ENCODE data around the gene LSM14A.

LSM14A gene

DNA sequence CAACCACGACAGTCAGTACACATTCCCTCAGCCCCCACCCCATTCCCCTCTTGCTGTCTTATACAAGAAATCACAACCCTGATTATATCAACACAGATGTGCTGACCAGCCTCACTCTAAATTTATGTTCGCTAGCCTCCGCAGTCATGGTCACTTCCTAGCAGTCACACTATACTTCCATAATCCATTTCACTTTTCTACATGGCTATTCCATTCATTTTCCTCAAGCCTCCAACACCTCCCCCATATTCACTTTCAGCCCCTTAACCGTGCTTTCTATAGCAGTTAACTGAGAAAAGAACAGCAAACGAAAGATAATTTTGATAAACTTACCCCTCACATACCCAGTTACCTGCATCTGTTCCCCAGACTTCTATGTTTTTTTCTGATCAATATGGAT is 8.4 kb downstream of the LSM14A start:
- Histone ChIP-seq H3K4me1 (peaks cover 35 to 86% (median 57%) of the 10 kb centered on the region in 10 experiments), H4K20me1 (peaks cover 100% of the 10 kb centered on the region in 11 experiments), H3K4me2 (peak overlapping the region in 5 of 11 experiments; percentile 40 to 58 (median 43); a peak in 9 of 22 replicates), H3K4me3 (no peak overlapping the region), H3K36me3 (peaks cover 22 to 94% (median 67%) of the 10 kb centered on the region in 11 experiments), H3K9me3 (replicated peaks in 1 of 11) (no peaks in the 10 kb centered on the region), H3K27ac (no peak overlapping the region), H3K27me3 (no peaks in the 10 kb centered on the region), H3K9ac (peak overlapping the region in 1 of 11 experiments; percentile 1; a peak in 1 of 22 replicates)
- no peak for TF ChIP-seq Cebpa-rat (IDR thresholded peaks at IDR 0.05)

DNA sequence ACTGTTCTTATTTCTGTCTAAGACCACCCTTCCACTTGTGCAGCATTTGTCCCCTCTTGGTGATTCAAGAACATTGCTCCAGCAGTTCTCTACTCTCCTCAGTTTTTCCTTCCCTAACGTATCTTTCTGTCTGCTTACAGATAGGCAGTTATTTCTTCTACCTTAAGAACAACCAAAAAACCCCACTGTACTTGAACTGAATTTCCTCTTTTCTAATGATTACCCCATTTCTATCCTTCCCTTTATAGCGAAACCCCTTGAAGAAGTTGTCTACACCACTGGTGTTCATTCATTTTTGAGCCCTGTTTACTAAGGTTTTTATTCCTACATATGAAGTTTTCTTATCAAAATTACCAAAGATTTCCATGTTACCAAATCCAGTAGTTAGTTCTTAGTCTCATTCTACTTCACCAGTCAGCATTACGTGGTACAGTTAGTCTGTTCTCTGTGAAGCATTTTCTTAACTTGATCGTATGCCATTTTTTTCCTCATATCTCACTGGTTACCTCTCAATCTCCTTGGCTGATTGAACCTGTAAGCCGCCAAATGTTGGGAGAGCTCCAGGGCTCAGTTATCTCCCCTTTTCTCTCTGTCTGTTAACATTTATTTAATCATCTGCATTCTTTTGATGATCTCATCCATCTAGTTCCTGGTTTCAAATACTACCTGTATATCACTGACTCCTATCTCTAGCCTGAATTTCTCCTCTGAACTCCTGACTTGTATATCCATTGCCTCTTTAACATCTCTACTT is 9.0 kb downstream of the LSM14A start:
- Histone ChIP-seq H3K27ac (no peak overlapping the region), H3K27me3 (no peaks in the 10 kb centered on the region), H3K9ac (peak overlapping the region in 1 of 11 experiments; percentile 1; a peak in 1 of 22 replicates), H3K4me1 (peaks cover 31 to 83% (median 51%) of the 10 kb centered on the region in 10 experiments), H3K36me3 (peaks cover 22 to 94% (median 67%) of the 10 kb centered on the region in 11 experiments), H3K4me3 (no peak overlapping the region), H4K20me1 (peaks cover 100% of the 10 kb centered on the region in 11 experiments), H3K9me3 (replicated peaks in 1 of 11) (no peaks in the 10 kb centered on the region), H3K4me2 (peak overlapping the region in 5 of 11 experiments; percentile 40 to 58 (median 43); a peak in 7 of 22 replicates)
- TF ChIP-seq Cebpa-rat (IDR thresholded peaks at IDR 0.05): no peak

DNA sequence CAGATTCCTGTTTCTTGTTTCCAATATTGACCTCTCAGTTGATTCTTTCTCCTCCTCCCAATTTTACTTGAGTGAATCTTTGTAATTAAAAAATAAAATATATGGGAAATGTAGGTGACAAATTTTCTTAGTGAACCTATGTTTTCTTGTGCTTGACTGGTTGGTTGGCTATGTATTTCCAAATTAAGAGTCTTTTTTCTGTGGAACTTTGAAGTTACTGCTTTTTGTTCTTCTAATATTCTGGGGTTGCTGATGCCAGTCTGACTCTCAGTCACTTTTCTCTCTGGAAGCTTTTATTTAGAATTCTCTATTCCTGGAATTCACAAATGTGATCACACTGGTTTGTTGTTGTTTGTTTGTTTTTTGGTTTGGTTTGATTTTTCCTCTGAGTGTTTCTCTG is 9.8 kb downstream of the LSM14A start:
- H3K4me1 ChIP-seq: peaks cover 31 to 76% (median 45%) of the 10 kb centered on the region in 10 experiments

DNA sequence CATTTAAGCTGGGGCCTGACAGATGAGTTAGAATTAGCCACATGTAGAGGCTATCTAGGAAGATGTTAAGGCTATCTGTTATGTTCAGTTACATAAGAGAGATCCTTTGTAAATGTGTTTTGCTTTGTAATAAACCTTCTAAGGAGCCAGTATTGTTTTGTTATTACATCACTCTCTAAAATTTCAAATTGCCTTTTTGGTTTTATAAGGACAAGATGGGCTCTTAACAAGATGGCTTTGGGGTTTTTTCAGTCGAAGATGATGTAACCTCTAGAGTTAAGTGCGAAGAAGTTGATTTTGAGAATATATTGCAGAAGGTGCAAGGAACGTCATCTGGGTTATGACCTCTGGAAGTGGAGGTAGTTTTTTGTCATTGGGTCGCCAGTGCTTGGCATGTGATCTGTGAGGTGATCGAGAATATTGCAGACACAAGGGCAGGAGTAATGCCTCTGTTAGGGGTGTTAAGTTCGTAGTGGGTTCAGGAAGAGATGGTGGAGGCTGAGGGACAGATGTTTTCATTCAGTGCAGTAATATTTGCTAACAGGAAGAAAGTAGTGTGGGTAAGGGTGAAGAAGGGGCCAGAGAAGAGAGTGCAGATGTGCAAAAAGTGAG is 12.7 kb downstream of the LSM14A start:
- TF ChIP-seq Cebpa-rat (IDR thresholded peaks at IDR 0.05): no peak; a peak in 1 of 22 replicates
- H3K9me3 ChIP-seq (replicated peaks in 1 of 11): no peaks in the 10 kb centered on the region
- peaks cover 15 to 80% (median 50%) of the 10 kb centered on the region in 11 experiments for H3K36me3 ChIP-seq
- no peak overlapping the region for H3K9ac ChIP-seq
- H3K4me2 ChIP-seq: peak overlapping the region; percentile 16 to 62 (median 31); a peak in 20 of 22 replicates
- no peak overlapping the region; a peak in 1 of 22 replicates for H3K27ac ChIP-seq
- no peaks in the 10 kb centered on the region for H3K27me3 ChIP-seq
- H4K20me1 ChIP-seq: peaks cover 100% of the 10 kb centered on the region in 11 experiments
- H3K4me1 ChIP-seq: peaks cover 28 to 73% (median 35%) of the 10 kb centered on the region in 10 experiments
- no peak overlapping the region for H3K4me3 ChIP-seq

More for the DNA sequence above, 9.8 kb downstream of the LSM14A start:
- no peak for TF ChIP-seq Cebpa-rat (IDR thresholded peaks at IDR 0.05)
- no peak overlapping the region for H3K27ac ChIP-seq
- peaks cover 22 to 94% (median 69%) of the 10 kb centered on the region in 11 experiments for H3K36me3 ChIP-seq
- H3K9ac ChIP-seq: no peak overlapping the region
- H3K4me3 ChIP-seq: no peak overlapping the region
- peaks cover 100% of the 10 kb centered on the region in 11 experiments for H4K20me1 ChIP-seq
- no peak overlapping the region for H3K4me2 ChIP-seq
- no peaks in the 10 kb centered on the region for H3K27me3 ChIP-seq
- H3K9me3 ChIP-seq (replicated peaks in 1 of 11): no peaks in the 10 kb centered on the region

DNA sequence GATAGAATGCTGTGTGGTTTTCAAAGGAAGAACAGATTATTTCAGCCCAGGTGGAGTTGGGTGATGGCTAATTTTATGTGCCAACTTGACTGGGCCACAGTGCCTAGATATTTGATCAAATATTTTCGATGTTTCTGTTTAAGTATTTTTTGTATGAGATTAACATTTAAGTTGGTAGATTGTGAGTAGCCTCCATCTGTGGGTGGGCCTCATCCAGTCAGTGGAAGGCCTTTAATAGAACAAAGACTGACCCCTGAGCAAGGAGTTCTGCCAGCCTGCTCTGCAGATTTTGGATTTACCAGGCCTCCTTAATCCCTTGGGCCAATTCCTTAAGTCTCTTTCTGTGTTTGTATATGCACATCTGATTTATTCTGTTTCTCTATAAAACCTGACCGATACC is 13.9 kb downstream of the LSM14A start:
- peak overlapping the region in 2 of 11 experiments; percentile 52 to 62; a peak in 2 of 22 replicates for H3K4me2 ChIP-seq
- no peaks in the 10 kb centered on the region for H3K27me3 ChIP-seq
- H3K36me3 ChIP-seq: peaks cover 4 to 68% (median 37%) of the 10 kb centered on the region in 11 experiments; a peak in 17 of 22 replicates
- H3K27ac ChIP-seq: no peak overlapping the region
- no peak overlapping the region for H3K9ac ChIP-seq
- no peaks in the 10 kb centered on the region for H3K9me3 ChIP-seq (replicated peaks in 1 of 11)
- H4K20me1 ChIP-seq: peaks cover 100% of the 10 kb centered on the region in 11 experiments
- no peak for TF ChIP-seq Cebpa-rat (IDR thresholded peaks at IDR 0.05)
- H3K4me1 ChIP-seq: peaks cover 19 to 70% (median 33%) of the 10 kb centered on the region in 10 experiments
- H3K4me3 ChIP-seq: no peak overlapping the region

DNA sequence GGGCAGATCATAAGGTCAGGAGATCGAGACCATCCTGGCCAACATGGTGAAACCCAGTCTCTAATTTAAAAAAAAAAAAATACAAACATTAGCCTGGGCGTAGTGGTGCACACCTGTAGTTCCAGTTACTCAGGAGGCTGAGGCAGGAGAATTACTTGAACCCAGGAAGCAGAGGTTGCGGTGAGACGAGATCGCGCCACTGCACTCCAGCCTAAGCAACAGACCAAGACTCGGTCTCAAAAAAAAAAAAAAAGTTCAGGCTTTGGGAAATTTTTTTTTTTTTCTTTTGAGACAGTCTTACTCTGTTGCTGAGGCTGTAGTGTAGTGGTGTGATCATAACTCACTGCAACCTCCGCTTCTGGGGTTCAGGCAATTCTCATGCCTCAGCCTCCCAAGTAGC is 14.7 kb downstream of the LSM14A start:
- peaks cover 100% of the 10 kb centered on the region in 11 experiments for H4K20me1 ChIP-seq
- H3K9me3 ChIP-seq (replicated peaks in 1 of 11): no peaks in the 10 kb centered on the region
- H3K4me1 ChIP-seq: peaks cover 22 to 72% (median 36%) of the 10 kb centered on the region in 10 experiments
- H3K9ac ChIP-seq: no peak overlapping the region
- peaks cover 4 to 60% (median 31%) of the 10 kb centered on the region in 11 experiments; a peak in 16 of 22 replicates for H3K36me3 ChIP-seq
- no peak for TF ChIP-seq Cebpa-rat (IDR thresholded peaks at IDR 0.05)
- H3K4me3 ChIP-seq: no peak overlapping the region
- H3K4me2 ChIP-seq: peak overlapping the region in 3 of 11 experiments; percentile 5 to 39 (median 6); a peak in 1 of 22 replicates
- H3K27ac ChIP-seq: no peak overlapping the region
- no peaks in the 10 kb centered on the region for H3K27me3 ChIP-seq

DNA sequence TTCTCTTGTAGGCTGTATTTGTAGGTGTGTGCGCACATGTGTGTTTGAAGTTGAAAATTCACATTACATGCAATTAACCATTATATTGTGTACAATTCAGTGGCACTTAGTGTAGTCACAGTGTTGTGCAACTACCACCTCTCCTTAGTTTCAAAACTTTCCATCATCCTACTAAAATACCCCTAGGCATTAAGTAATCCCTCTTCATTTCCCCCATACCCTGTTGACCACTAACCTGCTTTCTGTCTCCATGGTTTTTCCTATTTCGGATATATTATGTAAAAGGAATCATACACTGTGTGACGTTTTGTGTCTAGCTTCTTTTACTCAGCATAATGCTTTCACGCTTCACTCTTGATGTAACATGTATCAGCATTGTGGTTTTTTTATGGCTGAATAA is 16.1 kb downstream of the LSM14A start:
- H3K4me3 ChIP-seq: no peak overlapping the region
- H3K27ac ChIP-seq: no peak overlapping the region
- no peaks in the 10 kb centered on the region for H3K27me3 ChIP-seq
- H3K9me3 ChIP-seq (replicated peaks in 1 of 11): no peaks in the 10 kb centered on the region
- TF ChIP-seq Cebpa-rat (IDR thresholded peaks at IDR 0.05): no peak
- H4K20me1 ChIP-seq: peaks cover 100% of the 10 kb centered on the region in 11 experiments
- H3K4me1 ChIP-seq: peaks cover 30 to 79% (median 48%) of the 10 kb centered on the region in 10 experiments
- H3K36me3 ChIP-seq: peaks cover 4 to 60% (median 27%) of the 10 kb centered on the region in 11 experiments; a peak in 21 of 22 replicates
- peak overlapping the region in 7 of 11 experiments; percentile 0 to 42 (median 34); a peak in 5 of 22 replicates for H3K4me2 ChIP-seq
- peak overlapping the region in 1 of 11 experiments; percentile 9; a peak in 1 of 22 replicates for H3K9ac ChIP-seq

DNA sequence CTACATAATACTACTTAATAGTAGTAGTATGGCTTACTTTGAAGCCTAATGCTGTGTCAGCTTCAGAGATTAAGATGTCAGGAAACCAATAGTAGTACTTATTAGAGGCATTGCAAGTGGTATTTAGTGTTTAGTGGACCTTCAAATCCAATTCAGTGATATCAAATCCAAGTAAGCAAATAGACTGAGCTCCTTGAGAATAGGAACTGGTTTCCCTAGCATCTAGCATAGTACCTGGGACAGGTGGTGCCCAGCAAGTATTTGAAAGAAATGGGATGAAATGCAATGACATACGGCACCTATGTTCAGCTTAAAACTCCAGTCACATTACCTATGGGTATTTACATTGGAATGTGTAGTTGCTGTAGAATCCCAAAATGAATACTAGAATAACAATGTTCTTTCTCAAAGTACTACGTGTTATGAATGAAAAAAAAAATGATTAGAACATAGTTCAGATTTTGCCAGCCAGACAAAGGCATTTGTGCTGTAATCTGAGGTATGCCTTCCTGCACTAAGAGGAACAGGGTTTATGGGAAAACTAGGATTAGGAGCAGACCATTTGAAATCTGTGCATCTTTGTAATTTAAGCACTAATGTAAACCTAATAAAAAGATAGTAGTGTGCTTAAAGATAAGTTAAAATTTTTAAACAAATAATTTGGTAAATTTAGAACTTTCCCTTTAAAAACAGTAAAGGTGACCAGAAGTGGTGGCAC is 17.1 kb downstream of the LSM14A start:
- TF ChIP-seq Cebpa-rat (IDR thresholded peaks at IDR 0.05): no peak
- 0 out of 22 replicates have a peak overlapping the region, but pooled peaks of 1 of the 11 experiments have one; percentile 13 for H3K4me2 ChIP-seq
- no peak overlapping the region for H3K9ac ChIP-seq
- no peaks in the 10 kb centered on the region for H3K9me3 ChIP-seq (replicated peaks in 1 of 11)
- H3K27ac ChIP-seq: no peak overlapping the region
- peaks cover 100% of the 10 kb centered on the region in 11 experiments for H4K20me1 ChIP-seq
- H3K36me3 ChIP-seq: peaks cover 9 to 60% (median 34%) of the 10 kb centered on the region in 11 experiments
- H3K27me3 ChIP-seq: no peaks in the 10 kb centered on the region
- peaks cover 26 to 69% (median 46%) of the 10 kb centered on the region in 10 experiments for H3K4me1 ChIP-seq
- no peak overlapping the region for H3K4me3 ChIP-seq

All from BLaER1 treated with 17β-estradiol and CSF1 and Interleukin-3, amounts not matched to agents 10 nM and 100 nM (cell line).